Glomerular visceral epithelial cell (primary cell): Measurements from ENCODE around the gene UBA7.

Experiments
- DNase-seq: peaks from one replicate; pipeline ENCODE4 v3.0.0-alpha.2; 2016; ENCODE audit errors: extremely low spot score

Gene UBA7

DNA sequence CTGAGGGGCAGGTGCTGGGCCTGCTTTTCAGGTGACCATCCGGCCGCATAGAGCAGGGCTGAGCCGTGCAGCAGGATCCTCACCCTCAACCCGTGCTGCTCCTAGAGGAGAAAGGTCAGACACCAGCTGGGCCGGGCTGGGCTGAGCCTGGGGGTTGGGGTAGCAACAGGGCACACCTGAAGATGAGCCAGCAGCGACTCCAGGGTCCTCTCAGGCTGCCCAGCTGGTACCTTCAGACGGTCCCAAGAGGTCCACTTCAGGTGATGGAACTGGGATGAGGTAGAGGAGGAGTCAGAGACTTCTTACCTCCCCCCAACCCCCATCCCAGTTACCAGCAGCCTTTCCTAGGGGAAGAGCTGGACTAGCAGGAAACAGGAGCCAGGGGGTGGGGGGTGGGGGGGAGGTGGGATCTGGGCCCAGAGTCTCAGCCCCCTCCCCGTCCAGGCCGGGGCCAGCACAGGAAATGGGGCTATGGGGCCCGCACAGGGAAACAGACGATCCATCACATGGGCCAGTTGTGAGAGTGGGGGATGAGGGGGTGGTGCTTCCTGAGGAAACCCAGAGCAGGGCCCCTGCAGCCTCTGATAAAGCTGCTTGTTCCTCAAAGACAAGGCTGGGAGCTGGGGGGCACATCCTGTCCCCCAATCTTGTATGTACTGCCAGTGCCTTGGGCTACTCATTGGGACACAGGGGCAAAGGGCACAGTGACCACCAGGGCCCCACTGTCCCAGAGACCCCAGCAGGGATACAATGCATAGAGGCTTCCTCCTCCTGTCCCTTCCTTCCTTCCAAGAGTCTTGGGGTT, 7.7 kb downstream of the UBA7 start:
- no peak for DNase-seq

DNA sequence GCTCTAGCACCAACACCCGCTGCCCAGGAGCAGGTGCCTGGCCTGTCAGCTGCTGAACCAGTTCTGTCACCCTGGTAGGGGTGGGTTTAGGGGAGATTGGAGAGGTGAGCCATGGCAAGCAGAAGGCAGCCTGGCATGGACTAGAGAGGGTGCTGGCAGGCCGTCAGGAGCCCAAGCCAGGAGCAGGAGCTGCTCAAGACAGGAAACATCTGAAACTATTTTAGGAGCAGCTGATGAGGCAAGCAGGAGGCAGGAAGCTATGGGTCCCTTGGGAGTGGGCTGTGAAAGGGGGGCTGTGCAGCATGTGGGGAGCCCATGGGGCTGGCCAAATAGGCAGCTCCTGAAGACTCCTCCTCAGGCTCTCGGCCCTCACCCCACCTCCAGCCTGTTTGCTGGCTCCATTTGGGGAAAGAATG, 8.4 kb downstream of the UBA7 start:
- DNase-seq: no peak

DNA sequence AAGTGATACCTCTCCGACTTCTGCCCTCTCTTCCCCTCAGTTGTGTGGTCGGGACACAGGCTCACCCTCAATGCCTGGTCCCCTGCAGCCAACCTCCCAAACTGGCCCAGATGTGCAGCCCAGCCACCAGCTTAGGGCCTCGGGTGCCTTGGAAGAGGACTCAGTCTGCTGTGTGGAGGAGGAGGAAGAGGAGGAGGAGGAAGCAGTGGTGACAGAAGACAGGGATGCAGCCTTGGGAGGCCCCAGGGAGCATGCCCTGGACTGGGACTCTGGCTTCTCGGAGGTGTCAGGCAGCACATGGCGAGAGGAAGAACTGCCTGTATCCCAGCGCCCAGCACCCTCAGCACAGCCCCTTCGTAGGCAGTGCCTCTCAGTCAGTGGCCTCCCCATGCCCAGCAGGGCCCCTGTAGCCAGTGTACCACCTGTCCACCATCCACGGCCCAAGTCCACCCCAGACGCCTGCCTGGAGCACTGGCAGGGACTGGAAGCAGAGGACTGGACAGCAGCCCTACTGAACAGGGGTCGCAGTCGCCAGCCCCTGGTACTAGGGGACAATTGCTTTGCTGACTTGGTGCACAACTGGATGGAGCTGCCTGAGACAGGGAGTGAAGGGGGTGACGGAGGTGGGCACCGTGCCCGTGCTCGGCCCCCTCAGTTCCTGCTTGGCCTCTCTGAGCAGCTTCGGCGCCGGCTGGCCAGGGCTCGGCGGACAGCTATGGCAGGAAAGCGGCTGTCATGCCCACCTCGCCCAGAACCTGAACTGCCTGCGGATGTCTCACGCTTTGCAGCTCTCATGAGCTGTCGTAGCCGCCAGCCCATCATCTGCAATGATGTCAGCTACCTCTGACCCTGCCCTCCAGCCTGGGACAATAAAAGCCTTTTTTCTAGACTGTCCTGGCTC, 9.4 kb downstream of the UBA7 start:
- DNase-seq: no peak

DNA sequence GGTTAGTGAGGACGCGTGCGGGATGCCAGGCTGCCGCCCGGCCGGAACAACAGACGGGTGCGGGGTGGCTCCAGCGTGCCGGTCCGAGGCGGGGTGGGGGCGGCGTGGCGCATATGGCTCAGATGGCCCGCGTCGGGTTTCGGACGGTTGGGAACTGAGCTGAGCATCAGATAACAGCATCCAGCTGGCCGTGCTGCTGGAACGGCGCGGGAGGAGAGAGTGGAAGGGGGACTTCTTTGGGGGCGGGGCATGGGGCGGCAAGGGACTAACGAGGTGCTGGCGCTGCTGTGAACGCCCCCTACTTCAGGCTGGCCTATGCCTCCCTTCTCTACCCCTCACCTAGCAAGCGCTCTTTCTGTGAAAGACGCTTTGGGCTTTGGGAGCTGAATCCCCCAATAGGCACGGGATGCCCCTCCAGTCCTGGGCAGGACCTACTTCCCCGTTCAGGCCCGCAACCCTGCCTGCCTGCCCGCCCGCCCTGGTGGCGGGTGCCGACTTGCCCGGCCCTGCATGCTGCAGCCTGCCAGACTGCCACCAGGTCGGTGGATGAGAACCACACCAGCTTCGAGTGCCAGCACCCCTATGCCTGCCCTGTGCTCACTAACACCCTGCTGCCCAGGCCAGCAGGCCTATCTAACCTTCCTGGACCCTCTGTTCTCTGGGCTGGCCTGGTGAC, 10.2 kb downstream of the UBA7 start:
- no peak for DNase-seq

DNA sequence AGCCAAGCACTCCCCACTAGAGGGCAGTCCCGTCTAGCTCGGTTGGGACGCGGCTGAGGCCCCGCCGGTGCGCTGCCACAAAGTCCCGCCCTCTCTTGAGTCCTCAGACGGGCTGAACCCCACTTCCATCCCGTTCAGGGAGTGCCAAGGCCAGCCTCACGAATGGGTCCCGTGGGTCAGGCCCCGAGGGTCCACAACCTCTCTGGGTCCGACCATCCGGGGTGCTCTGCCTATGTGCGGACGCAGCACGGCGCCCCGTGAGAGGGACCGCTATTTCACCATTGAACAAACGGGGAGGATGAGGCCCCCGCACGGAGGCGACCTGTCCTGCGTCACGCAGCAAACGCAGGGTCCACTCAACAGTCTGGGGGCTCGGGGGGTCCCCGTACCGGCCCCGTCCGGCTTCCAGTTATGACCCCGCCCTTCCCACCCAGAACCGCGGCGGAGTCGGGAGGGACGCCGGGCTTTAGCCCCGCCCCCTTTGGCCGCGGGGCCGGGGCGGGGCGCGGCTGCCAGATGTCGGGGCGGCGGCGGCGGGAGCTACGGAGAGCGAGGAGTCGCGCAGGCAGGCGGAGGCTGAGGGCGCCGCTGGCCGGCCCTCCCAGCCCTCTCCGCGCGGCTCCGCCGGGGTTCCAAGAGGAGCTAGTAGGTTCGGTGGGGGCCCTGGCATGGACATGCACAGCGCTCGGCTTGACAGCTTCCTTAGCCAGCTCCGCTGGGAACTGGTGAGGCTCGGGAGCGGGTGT, 10.9 kb downstream of the UBA7 start, which contains the start of gene INKA1:
TSS of gene INKA1 (plus strand) at position 543 of the 746 bp plus-strand sequence. CDS start at position 675, 132 bp downstream.
- DNase-seq: peak; percentile 82

DNA sequence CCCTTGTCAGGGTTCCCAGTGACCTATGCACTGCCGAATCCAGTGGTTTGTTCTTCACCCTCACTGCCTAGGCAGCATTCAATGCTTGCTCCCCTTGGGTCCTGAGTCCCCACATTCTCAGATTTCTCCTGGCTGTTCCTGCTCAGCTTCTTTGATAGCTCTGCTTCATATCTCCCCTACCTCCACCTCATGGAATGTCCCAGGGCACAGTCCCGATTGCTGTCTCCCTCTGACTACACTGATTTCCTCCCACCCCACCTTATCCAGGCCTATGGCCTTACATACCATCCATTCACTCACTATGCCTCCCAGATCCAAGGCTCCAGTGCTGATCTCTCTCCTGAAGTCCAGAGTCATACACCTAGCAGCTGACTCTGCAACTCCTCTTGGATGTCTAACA, 12.6 kb downstream of the UBA7 start:
- no peak for DNase-seq

DNA sequence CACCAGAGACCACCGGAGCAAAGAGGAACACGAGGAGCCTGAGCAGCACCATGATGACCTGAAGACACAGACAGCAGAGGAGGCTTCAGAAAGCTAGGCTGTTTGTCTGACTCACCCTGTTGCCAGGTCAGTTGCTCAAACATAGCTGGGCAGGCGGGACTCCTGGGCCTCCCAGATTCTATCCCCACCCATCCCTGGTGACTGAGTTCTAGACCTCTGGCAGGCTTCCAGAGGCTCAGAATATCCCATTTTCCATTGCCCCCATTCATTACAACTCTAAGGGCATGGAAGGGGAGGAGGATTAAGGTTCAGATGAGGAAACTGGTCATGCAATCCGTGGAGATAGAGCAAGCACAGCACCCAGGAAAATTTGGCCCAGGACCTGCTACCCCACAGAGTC, 14.0 kb downstream of the UBA7 start, which contains the start of gene CDHR4:
TSS of gene CDHR4 (minus strand) at position 113 of the 400 bp plus-strand sequence. CDS start at position 52, 61 bp downstream.
- peak; percentile 74 for DNase-seq

DNA sequence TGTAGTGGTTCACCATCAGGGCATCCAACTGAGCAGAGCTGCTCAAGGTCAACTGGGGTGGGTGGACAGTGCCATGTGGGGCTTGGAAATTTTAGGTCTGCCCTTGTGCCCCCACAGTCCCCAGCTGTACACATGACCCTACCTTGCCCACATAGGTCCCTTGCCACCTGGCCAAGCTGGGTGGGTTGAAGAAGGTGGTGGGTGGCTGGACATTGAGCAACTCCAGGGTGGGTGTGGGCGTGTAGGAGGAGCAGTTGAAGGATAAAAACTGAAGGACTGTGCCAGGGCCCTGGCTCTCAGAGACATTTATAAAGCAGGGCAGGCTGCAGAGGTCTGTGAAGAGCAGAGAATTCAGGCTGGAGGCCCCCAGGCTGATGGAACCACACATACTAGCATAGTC, 14.6 kb downstream of the UBA7 start:
- no peak for DNase-seq

DNA sequence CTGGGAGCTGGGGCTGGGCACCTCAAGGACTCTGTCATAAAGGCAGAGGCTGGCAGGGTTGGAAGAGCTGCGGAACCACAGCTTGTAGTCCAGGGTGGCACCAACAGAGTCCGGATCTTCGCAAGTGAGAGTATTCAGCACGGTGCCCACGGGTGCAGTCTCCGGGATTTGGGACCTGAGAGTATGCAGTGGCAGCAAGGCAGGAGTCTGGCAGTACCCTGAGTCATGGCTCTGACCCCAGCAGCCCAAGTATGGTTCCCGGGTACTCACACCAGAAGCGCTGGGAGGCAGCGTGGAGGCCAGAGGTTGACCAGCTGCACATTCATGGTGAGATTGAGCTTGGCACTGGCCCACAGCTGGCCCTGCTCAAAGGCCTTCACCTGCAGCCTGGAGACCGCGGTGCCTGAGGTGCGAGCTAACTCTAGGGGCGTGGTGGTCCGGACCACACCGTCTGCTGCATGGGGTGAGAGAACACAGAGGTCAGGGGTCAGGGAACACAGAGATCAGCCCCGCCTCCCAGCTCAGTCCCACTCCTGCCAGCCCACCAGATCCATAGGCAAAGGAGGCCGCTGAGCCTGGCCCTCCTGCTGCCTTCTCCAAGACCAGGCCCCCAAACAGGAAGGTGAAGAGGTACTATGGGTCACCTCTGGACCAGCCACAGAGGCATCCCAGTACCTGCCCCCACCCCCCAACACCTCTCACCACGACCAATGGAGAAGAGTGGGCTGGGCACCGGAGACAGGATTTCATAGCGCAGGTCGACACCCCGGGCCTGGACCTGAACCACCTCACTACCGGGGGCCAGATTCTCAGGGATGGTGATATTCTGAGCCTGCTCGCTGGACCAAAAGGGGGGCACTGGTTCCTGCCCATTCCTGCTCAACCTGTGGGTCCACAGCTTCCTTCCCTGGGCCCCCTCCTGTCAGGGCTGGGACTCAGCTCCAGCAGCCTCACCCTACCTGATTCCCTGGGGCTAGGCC, 18.5 kb downstream of the UBA7 start:
- DNase-seq: no peak

DNA sequence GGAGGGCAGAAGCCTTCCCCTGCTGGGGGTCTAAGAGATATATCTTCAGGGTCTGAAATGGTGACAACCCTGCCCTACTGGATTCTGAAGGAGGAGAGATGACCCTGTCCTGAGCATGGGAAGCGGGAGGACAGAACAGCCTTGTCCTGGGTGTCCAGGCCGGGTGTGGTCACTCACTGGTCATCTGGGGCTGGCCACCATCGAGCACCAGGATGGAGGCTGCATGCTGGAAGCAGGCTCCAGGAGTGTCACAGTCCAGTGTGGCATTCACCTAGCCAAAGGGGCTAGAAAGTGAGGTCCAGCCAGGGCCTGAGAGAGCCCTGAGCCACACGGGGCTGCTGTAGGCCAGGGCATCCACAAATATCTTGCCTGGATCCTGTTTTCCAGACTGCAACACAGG, 19.3 kb downstream of the UBA7 start:
- DNase-seq: no peak

DNA sequence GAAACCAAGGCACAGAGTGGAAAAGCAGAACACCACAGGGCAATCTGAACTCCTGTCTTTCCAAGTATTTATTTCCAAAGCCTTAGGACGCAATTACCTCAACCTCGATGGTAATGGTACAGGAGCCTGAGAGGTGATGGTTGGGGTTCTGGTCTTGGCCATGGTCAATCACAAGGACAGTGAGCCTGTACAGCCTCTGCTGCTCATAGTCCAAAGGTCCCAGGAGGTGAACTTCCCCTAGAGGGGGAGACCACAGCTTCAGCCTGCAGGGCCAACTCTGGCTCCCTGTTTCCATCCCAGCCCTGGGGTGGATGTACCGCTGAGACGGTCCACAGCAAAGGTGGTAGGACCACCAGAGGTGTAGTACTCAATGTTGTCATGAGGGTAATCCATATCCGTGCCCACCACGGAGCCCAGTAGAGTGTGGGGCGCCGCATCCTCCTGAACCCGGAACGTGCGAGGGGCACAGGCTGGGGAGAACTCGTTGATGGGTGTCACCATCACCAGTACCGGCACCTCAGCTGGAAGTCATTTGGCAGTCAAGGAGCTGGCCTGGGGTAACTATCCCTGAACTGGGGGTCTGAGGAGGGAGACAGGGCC, 20.2 kb downstream of the UBA7 start:
- no peak for DNase-seq

DNA sequence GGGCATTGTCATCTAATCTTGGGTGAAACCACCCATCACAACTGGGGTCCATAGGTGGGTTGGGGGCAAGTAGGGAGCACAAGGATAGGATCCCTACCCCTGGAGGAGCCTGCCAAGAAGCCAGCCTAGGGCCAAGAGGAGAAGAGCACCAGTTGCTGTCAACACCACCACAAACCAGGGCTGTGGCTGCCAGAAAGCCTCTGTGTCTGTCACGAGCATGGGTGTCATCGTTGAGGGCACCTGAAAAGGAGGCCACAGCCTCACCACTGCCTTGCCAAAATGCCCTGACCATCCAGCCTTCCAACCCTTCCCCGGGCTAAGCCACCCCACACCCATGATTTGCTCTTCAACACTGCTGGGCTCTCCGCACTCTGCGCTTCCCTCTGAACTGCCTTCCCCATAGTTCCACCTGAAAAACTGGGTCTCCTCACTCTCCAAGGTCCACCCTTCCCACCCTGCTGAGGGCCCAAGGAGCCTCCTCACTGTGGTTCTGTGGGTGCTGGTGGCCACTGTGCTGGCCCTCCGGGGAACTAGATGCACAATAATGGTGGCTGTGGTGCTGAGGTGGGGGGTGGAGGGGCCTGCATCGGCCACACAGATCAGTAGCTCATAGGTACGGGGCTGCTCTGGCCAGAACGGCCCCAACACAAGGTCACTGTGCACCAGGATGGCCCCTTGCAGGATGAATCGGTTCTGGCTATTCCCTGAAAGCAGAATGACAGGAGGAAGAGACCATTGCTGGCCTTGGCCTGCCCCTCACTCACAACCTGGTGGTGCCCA, 21.2 kb downstream of the UBA7 start:
- no peak for DNase-seq

DNA sequence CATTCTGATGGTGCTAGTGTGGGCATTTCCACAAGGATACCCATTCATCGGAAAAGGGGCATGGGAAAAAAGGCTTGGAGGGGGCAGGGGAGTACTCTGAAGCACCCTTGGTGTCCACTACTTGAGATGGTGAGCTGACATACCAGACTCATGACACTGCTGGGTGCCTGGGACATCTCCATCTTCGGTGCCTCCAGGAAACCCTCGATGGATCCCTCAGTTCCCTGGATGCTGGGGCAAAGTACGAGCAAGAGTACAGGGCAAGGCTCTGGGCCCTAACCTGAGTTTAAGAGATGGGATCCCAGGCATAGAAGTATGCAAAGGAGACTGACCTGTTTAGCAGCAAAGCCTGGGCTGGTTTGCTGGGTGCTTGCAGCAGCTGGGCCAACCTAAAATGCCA, 22.2 kb downstream of the UBA7 start:
- DNase-seq: no peak

DNA sequence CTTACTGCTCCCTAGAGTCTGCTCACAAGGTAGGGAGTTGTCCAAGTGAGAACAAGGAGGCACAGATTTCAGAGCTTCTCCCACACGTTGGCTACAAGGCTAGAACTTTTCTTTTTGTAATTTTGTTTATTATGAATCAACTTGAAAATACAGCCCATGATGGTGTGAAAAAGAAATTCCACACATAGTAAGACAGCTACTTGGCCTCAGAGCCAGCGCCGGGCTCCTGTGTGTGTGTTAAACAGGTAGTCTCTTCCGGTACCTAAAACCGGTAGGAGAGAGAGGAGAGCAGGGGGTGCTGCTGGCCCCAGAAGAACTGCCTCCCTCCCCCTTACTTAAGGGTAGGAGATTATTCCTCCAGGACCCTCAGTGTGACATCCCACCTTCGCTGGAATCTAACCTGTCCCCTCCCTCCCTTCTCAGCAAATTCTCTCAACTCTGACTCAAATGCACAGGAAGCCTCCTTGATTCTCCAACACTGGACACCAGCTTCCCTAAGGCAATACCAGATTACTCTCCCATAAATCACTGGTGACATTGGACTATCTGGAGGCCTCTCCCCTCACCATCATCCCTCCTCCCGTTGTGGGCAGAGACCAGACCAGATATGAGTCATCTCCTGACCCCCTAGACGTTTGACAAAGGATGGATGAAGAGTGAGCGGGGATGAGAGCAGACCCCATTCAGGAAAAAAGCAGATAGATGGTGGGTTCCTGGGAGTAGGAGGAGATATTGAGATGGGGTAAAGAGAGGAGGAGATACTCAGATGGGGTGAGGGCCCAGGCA, 22.9 kb downstream of the UBA7 start:
- DNase-seq: peak; percentile 18

DNA sequence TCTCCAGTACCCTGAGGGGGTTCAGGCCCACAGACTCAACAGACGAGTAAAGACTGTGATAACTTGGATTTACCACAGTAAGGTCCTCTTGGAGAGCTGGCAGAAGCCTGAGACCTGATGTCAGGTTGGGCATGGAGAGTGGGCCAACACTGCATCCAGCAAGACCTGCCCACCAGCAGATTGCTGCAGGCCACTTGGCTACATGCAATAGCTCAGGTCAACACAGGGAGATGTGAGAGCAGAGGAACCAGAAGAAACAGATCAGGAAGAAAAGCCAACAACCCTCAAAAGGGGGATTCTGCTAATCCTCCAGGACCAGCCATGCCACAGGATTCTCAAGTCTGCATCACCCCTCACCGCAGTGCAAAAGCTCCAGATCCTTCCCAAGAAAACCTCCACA, 25.7 kb downstream of the UBA7 start:
- DNase-seq: no peak

DNA sequence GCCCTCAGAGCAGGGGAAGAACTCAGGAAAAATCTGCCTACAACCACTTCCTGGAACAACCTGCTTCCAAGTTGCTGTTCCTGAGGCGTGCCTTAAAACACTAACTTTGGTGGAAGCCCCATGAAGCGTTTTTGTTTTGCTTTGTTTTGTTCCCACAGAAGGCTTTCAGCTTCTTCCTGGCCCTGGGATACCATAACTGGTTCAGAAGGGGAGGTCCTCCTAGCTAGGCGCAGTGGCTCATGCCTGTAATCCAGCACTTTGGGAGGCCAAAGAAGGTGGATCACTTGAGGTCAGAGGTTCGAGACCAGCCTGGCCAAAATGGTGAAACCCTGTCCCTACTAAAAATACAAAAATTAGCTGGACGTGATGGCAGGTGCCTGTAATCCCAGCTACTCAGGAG, 26.2 kb downstream of the UBA7 start:
- no peak for DNase-seq

DNA sequence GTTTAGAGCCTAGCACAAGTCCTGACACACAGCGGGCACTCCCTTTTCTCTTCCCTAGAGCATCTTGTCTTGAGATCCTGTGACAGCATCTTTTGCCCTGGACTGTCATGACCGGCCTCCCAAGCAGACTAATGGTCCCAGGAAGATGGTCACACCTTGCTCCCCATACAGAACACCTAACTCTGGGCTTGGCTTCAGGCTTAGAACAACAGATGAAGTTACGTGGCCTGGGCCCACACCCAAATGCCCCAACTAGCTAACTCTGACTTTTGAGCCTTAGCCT, 26.6 kb downstream of the UBA7 start:
- no peak for DNase-seq
